GM19455 (cell line): ENCODE results near the gene SLX1A.
"Not testable (repeated sequence)": the region's sequence is repeated elsewhere in the genome, so short reads cannot be mapped to it uniquely, and the experiment has no call there.

Experiments
- ATAC-seq: cut with Tn5 transposase; IDR thresholded peaks from one replicate; pipeline ENCODE4 v1.9.1; 2021; ENCODE audit not compliant: unreplicated experiment

SLX1A gene

DNA sequence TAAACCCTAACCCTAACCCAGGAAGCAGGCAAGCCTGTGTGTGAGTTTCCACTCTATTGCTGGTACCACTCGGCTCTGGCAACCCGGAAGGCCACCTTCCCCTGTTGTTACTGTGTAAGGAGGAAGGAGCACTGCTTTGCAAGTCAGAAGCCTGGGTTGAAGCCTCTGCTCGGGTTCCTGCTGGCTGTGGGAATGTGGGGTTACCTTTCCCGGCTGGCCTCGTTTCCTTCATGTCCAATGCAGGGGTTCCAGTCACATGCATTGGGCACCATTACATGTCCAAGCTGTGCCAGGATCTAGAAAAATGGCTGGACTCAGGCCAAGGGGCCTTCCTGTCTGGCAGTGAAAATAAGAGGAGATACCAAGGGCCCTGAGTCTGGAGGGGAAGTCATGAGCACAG is 23.4 kb downstream of the SLX1A start:
- ATAC-seq, result not testable (repeated sequence)
